ENCODE data around the gene GRAMD1B. TPM values are rescaled to one million over a fixed set of nuclear protein-coding genes. Genes with fewer than 3 reads are reported as not detected.

GRAMD1B gene
- total RNA-seq, 4 donors from 2014 or later, result under 0.01 to 6.5 (median 3.7) TPM

- Histone ChIP-seq H3K36me3 (no peaks in the 10 kb centered on the region), H3K4me3 (no peak overlapping the region), H3K27ac (no peak overlapping the region), H3K9me3 (no peaks in the 10 kb centered on the region), H3K4me1 (no peaks in the 10 kb centered on the region), H3K27me3 (no peaks in the 10 kb centered on the region)
- DNase-seq, result no peak
- intact Hi-C loops (cut with DNase I; ENCODE audit: low total_unique reads), result no loop called here
- TF ChIP-seq CTCF (IDR thresholded peaks at IDR 0.05) (no peak), POLR2A (IDR thresholded peaks at IDR 0.05) (no peak)
Observed at GRCh38 chr11:123545726-123546270, 115.7 kb downstream of the GRAMD1B start.

GRCh38 chr11:123546515-123546914 is 116.4 kb downstream of the GRAMD1B start:
- H3K4me1 ChIP-seq, result no peaks in the 10 kb centered on the region
- no peak overlapping the region for H3K27ac ChIP-seq
- TF ChIP-seq POLR2A (IDR thresholded peaks at IDR 0.05) (no peak), CTCF (IDR thresholded peaks at IDR 0.05) (no peak)
- H3K36me3 ChIP-seq, result no peaks in the 10 kb centered on the region
- no peaks in the 10 kb centered on the region for H3K9me3 ChIP-seq
- intact Hi-C loops (cut with DNase I; ENCODE audit: low total_unique reads), result no loop called here
- DNase-seq, result no peak
- H3K4me3 ChIP-seq, result no peak overlapping the region
- no peaks in the 10 kb centered on the region for H3K27me3 ChIP-seq

GRCh38 chr11:123547180-123547579 is 117.1 kb downstream of the GRAMD1B start:
- no peak overlapping the region for H3K27ac ChIP-seq
- no peak for DNase-seq
- no peaks in the 10 kb centered on the region for H3K27me3 ChIP-seq
- H3K36me3 ChIP-seq, result no peaks in the 10 kb centered on the region
- no peaks in the 10 kb centered on the region for H3K9me3 ChIP-seq
- no peak for TF ChIP-seq CTCF (IDR thresholded peaks at IDR 0.05)
- TF ChIP-seq POLR2A (IDR thresholded peaks at IDR 0.05), result no peak
- H3K4me3 ChIP-seq, result no peak overlapping the region
- intact Hi-C loops (cut with DNase I; ENCODE audit: low total_unique reads), result no loop called here
- H3K4me1 ChIP-seq, result no peaks in the 10 kb centered on the region

- no peak overlapping the region for H3K4me3 ChIP-seq
- DNase-seq, result no peak
- H3K27ac ChIP-seq, result no peak overlapping the region
- H3K4me1 ChIP-seq, result no peaks in the 10 kb centered on the region
- no peaks in the 10 kb centered on the region for H3K9me3 ChIP-seq
- no peaks in the 10 kb centered on the region for H3K27me3 ChIP-seq
- intact Hi-C loops (cut with DNase I; ENCODE audit: low total_unique reads), result no loop called here
- H3K36me3 ChIP-seq, result no peaks in the 10 kb centered on the region
- TF ChIP-seq CTCF (IDR thresholded peaks at IDR 0.05) (no peak), POLR2A (IDR thresholded peaks at IDR 0.05) (no peak)
Observed at GRCh38 chr11:123548774-123549173, 118.7 kb downstream of the GRAMD1B start.

GRCh38 chr11:123549926-123550917 is 120.2 kb downstream of the GRAMD1B start:
- Histone ChIP-seq H3K9me3 (no peaks in the 10 kb centered on the region), H3K4me3 (no peak overlapping the region), H3K27ac (no peak overlapping the region), H3K36me3 (no peaks in the 10 kb centered on the region), H3K27me3 (no peaks in the 10 kb centered on the region), H3K4me1 (no peaks in the 10 kb centered on the region)
- intact Hi-C loops (cut with DNase I; ENCODE audit: low total_unique reads), result no loop called here
- TF ChIP-seq CTCF (IDR thresholded peaks at IDR 0.05), result no peak
- TF ChIP-seq POLR2A (IDR thresholded peaks at IDR 0.05), result no peak
- no peak for DNase-seq
